BE2C (cell line): ENCODE measurements around the gene TBX19.

ENCODE experiments used
- DNase-seq: peaks from one replicate; pipeline ENCODE4 v3.0.0-alpha.2; 2020
- H3K27me3 ChIP-seq: fragments of 250-450 bp; sonication (Bioruptor Pico); 2 replicates; pipeline ENCODE4 v1.5.1; 2020; ENCODE audit warnings: mild to moderate bottlenecking
- H3K36me3 ChIP-seq: fragments of 250-450 bp; sonication (Bioruptor Pico); 2 replicates; pipeline ENCODE4 v1.5.1; 2020; ENCODE audit warnings: mild to moderate bottlenecking
- H3K4me1 ChIP-seq: fragments of 250-450 bp; sonication (Bioruptor Pico); 2 replicates; pipeline ENCODE4 v1.5.1; 2020
- H3K4me3 ChIP-seq: 2 replicates; pipeline ENCODE4 v1.5.1; 2011; ENCODE audit warnings: low read depth, low read length
- H3K9me3 ChIP-seq: fragments of 250-450 bp; sonication (Bioruptor Pico); 2 replicates; pipeline ENCODE4 v1.5.1; 2020
- TF ChIP-seq, protein P1 (sequence below): IDR thresholded peaks from 2 replicates; pipeline ENCODE4 v1.5.1; 2012; ENCODE audit warnings: mild to moderate bottlenecking, low read depth, low read length

The TBX19 gene

DNA sequence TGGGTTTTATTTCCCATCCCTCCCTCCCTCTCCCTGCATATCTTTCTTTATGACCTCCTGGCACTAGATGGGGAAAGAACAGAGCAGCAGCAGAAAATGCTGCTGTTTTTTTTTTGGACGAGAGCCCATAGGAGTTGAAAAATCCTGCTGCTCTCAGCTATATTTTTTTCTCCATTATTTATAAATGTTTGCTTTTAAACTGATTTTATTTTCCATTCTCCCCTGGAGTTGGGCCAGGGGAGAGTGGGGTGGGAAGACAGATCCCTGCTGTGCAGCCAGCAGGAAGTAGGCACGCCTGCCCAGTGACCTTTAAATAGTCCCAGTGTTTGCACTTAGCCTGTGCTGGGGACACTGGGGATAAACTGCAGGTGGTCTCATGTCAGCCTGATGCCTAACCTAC lies 37.5 kb upstream of the TBX19 start:
- no peak overlapping the region for H3K4me3 ChIP-seq
- TF ChIP-seq, protein P1, sequence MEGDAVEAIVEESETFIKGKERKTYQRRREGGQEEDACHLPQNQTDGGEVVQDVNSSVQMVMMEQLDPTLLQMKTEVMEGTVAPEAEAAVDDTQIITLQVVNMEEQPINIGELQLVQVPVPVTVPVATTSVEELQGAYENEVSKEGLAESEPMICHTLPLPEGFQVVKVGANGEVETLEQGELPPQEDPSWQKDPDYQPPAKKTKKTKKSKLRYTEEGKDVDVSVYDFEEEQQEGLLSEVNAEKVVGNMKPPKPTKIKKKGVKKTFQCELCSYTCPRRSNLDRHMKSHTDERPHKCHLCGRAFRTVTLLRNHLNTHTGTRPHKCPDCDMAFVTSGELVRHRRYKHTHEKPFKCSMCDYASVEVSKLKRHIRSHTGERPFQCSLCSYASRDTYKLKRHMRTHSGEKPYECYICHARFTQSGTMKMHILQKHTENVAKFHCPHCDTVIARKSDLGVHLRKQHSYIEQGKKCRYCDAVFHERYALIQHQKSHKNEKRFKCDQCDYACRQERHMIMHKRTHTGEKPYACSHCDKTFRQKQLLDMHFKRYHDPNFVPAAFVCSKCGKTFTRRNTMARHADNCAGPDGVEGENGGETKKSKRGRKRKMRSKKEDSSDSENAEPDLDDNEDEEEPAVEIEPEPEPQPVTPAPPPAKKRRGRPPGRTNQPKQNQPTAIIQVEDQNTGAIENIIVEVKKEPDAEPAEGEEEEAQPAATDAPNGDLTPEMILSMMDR, result no peak
- no peaks in the 10 kb centered on the region; the same call in 1 of the 2 replicates for H3K4me1 ChIP-seq
- no peaks in the 10 kb centered on the region for H3K9me3 ChIP-seq
- DNase-seq, result no peak
- peaks cover 34% of the 10 kb centered on the region for H3K36me3 ChIP-seq
- no peaks in the 10 kb centered on the region for H3K27me3 ChIP-seq

DNA sequence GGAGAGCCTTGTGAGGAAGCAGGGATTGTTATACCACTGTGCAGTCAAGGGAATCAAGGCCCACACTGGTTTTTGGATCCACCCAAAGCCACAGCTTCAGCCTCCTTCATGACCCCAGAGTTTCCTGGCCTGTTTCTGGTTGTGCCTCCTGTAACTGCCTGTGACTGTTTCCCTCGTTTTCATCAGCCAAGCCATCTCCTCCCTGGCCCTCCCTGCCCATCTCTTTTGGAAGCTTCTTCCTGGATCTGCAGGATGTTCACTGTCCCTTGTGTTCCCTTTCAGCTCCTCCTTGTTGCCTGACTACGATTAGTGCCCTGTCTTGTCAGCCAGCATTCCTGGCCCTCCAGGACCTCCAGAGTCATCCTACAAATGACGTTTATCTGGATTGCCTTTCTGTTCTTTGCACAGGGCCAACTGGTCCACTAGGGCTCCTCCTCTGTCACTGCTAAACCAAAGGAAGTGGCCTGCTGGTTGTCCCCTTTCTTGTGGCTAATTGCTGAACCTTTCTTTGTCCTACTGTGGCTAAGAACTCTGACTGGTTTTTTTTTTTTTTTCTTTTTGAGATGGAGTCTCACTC lies 37.0 kb upstream of the TBX19 start:
- Histone ChIP-seq H3K9me3 (no peaks in the 10 kb centered on the region), H3K27me3 (no peaks in the 10 kb centered on the region), H3K4me1 (no peaks in the 10 kb centered on the region; the same call in 1 of the 2 replicates), H3K36me3 (peaks cover 33% of the 10 kb centered on the region), H3K4me3 (no peak overlapping the region)
- no peak for DNase-seq
- TF ChIP-seq, protein P1, result no peak

GRCh38 chr1:168245042-168245441 lies 35.6 kb upstream of the TBX19 start:
- TF ChIP-seq, protein P1, result no peak
- no peak for DNase-seq
- Histone ChIP-seq H3K4me3 (no peak overlapping the region), H3K9me3 (no peaks in the 10 kb centered on the region), H3K36me3 (peaks cover 29% of the 10 kb centered on the region), H3K27me3 (no peaks in the 10 kb centered on the region), H3K4me1 (no peaks in the 10 kb centered on the region; the same call in 1 of the 2 replicates)

DNA sequence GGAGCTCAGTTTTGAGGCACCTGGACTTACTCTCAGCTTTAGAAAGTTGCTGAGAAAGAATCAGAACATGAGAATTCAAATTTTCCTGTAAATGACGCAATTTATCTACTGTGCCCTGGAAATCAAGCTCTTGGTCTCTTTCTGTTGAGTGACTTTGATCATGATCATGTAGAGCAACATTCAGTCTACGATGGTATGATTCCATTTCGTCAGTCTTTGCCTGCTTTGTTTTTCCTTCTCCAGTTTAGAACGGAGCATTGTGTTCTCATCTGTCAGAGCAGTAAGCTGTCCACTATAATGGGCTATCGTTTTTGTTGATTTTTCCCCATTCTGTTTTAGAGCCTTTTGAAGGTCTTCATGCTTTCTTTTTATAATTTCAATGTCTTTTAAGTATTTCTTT lies 34.2 kb upstream of the TBX19 start:
- H3K9me3 ChIP-seq, result no peaks in the 10 kb centered on the region
- no peaks in the 10 kb centered on the region for H3K27me3 ChIP-seq
- no peak for DNase-seq
- peaks cover 29% of the 10 kb centered on the region for H3K36me3 ChIP-seq
- TF ChIP-seq, protein P1, result no peak
- H3K4me1 ChIP-seq, result no peaks in the 10 kb centered on the region; the same call in 1 of the 2 replicates
- H3K4me3 ChIP-seq, result no peak overlapping the region

GRCh38 chr1:168252204-168252733 lies 28.4 kb upstream of the TBX19 start:
- no peaks in the 10 kb centered on the region; the same call in 1 of the 2 replicates for H3K4me1 ChIP-seq
- TF ChIP-seq, protein P1, result no peak
- no peaks in the 10 kb centered on the region for H3K27me3 ChIP-seq
- DNase-seq, result no peak
- H3K36me3 ChIP-seq, result peaks cover 5% of the 10 kb centered on the region
- H3K9me3 ChIP-seq, result 0 out of 2 replicates have a peak, but pooled peaks cover 4% of the 10 kb centered on the region
- H3K4me3 ChIP-seq, result no peak overlapping the region

- H3K36me3 ChIP-seq, result no peaks in the 10 kb centered on the region
- no peak overlapping the region for H3K4me3 ChIP-seq
- H3K27me3 ChIP-seq, result no peaks in the 10 kb centered on the region
- TF ChIP-seq, protein P1, result no peak
- no peak for DNase-seq
- H3K9me3 ChIP-seq, result 0 out of 2 replicates have a peak, but pooled peaks cover 4% of the 10 kb centered on the region
- H3K4me1 ChIP-seq, result no peaks in the 10 kb centered on the region
Observed at GRCh38 chr1:168256164-168256563, 24.5 kb upstream of the TBX19 start.
